GM18519 (cell line): ENCODE data around the gene CACNG6.

Experiments used
- ATAC-seq: cut with Tn5 transposase; IDR thresholded peaks from one replicate; pipeline ENCODE4 v1.9.1; 2021; ENCODE audit warnings: mild to moderate bottlenecking, moderate library complexity; ENCODE audit not compliant: unreplicated experiment, low FRiP score

CACNG6 gene

DNA sequence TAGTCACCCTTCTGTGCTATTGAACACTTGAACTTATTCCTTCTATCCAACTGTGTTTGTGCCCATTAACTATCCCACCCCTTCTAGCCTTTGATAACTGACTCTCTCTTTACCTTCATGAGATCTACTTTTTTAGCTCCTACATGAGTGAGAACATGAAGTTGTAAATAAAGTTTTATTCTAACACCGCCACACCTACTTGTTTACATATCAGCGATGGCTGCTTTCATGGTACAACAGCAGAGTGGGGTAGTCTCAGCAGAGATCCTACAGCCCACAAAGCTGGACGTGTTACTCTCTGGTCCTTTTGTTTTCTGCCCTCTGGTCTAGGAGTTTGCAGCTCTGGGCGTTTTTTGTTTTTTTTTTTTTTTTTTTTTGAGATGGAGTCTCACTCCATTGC, 48.6 kb downstream of the CACNG6 start:
- no peak for ATAC-seq

- ATAC-seq: no peak
Measured at GRCh38 chr19:54041969-54042606, 50.7 kb downstream of the CACNG6 start.

DNA sequence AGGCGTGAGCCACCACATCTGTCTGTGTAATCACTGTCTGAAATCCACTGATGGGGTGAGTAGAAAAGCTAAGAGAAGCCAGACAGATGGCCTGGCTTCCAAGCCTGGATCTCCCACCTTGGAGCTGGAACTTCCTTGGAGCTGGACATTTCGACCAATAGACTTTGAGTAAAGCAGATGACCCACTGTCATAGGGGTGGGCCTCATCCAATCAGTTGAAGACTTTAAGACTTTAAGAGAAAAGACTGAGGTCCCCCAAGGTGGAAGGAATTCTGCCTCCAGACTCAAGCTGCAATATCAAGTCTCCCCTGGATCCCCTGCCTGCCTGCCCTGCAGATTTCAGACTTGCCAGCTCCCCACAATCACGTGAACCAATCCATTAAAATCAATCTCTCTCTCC, 51.6 kb downstream of the CACNG6 start:
- ATAC-seq: no peak

GRCh38 chr19:54045771-54046170, 54.3 kb downstream of the CACNG6 start:
- ATAC-seq: no peak

DNA sequence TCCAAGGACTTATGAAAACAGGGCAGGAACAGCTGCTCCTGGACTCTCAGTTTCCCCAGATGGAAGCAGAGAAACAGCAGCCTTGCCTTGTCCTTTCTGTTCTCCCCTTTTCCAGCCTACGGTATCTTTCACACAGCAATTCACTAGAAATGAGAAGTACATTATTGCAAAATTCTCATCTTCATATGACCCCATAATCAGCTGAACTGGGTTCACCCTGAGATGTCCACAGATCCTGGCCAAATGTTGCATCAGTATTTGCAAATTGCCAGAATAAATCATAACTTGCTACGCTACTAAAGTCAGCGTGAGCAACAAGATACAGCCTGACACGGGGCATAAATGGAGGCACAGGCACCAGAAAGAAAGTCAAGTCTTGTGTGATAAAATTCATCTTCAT, 56.2 kb downstream of the CACNG6 start:
- no peak for ATAC-seq
